VCaP (cell line): ENCODE results near the gene USP49.
A peak's percentile ranks its signal among the peaks of the same experiment; 100 is the strongest.

Source experiments
- H3K27ac ChIP-seq: fragments of 450-650 bp; 2 replicates; pipeline ENCODE4 v1.5.1; 2017
- TF ChIP-seq, protein P1 (sequence below): fragments of 450-650 bp; conservative IDR thresholded peaks from 2 replicates; pipeline ENCODE4 v1.5.1; 2017; ENCODE audit warnings: mild to moderate bottlenecking, moderate library complexity

The USP49 gene

DNA sequence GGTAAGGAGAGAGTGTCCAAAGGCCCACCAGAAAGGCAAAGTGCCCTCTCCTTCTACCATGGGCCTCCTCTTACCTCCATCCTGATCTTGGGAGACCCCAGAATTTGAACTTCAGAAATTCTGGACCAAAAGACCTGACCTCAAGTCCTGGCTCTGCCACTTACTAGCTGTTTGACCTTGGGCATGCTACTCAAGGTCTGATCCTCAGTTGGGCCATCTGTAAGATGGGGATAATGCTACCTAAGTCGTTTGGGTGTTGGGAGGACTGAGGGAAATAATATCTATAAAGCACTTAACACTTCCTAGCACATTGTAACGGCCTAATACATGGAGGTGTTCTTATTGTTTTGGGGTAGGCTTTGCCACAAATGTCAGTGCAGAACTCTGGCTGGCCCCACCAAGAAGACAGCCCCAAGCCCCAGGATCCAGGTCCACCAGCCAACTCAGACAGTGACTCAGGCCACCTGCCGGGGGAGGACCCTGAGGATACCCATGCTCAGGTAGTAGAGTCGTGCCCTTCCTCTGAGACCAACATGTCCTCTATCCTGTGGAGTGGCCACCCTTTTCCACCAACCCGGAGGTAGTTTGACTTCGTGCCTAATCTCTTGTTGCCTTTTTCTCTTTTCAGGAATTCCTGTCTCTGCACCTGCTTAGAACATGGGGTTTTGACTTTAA, 111.9 kb downstream of the USP49 start:
- TF ChIP-seq, protein P1, sequence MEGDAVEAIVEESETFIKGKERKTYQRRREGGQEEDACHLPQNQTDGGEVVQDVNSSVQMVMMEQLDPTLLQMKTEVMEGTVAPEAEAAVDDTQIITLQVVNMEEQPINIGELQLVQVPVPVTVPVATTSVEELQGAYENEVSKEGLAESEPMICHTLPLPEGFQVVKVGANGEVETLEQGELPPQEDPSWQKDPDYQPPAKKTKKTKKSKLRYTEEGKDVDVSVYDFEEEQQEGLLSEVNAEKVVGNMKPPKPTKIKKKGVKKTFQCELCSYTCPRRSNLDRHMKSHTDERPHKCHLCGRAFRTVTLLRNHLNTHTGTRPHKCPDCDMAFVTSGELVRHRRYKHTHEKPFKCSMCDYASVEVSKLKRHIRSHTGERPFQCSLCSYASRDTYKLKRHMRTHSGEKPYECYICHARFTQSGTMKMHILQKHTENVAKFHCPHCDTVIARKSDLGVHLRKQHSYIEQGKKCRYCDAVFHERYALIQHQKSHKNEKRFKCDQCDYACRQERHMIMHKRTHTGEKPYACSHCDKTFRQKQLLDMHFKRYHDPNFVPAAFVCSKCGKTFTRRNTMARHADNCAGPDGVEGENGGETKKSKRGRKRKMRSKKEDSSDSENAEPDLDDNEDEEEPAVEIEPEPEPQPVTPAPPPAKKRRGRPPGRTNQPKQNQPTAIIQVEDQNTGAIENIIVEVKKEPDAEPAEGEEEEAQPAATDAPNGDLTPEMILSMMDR: no peak
- no peak overlapping the region for H3K27ac ChIP-seq

DNA sequence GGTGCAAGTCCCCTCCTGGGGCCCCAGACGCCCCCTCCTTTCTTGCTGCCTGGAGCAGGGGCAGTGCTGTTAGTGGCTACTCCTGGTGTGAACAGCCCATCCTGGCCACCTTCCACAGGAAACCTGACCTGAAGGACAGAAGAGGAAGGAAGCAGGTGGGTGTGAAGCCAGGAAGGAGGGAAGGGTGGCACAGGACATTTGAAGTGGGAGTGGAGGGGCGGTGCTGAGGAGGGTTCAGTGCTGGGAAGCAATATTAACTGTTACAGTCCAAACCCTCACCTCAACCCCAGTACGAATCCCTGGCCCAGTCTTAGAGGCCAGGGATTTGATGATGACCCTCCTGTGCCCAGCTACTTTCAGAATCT, 113.8 kb downstream of the USP49 start:
- H3K27ac ChIP-seq: peak overlapping the region; percentile 83
- TF ChIP-seq, protein P1: no peak

DNA sequence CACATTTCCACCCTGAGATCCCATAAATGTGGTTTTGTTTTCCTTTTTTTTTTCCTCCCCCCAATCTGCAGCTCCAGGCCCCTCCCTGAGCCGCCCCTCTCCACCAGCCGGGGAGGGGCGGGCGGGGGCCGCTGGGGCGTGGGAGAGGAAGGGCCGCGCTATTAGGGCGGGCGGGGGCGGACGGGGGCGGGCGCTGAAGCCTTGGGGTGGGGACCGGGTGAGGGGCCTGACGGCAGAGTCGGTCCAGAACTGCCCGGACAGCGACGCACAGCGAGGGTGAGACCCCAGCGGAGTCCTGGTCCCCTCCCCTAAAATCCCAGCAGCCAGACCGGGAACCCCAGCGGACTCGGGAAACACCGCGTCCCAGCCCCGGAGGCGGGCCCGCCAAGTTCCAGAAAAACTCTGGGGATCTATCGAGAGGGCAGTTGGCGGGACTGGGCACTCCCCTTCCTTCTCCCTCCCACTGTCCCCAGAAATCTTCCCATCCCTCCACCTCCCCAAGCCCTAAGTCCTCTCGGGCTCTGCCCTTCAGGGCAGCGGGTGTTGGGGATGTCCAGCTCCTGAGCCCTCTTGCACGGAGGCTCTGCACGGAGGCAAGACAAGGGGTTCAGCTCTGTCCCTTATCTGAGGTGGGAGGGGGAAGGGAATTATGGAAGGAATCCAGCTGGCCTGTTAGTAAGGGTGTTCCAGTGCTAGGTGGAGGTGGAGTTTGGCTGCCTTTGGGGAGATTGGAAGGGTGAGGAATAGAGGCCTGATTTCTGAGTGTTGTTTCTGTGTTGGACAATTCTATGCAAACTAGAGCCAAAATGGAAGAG, 114.4 kb downstream of the USP49 start, which contains the start of gene PRICKLE4:
Gene PRICKLE4 (plus strand): TSS at position 232 of the 815 bp plus-strand sequence. CDS start 2,692 bp downstream, outside the sequence.
- peak within 1 kb of the TSS; percentile 83 for H3K27ac ChIP-seq
- TF ChIP-seq, protein P1: no peak

DNA sequence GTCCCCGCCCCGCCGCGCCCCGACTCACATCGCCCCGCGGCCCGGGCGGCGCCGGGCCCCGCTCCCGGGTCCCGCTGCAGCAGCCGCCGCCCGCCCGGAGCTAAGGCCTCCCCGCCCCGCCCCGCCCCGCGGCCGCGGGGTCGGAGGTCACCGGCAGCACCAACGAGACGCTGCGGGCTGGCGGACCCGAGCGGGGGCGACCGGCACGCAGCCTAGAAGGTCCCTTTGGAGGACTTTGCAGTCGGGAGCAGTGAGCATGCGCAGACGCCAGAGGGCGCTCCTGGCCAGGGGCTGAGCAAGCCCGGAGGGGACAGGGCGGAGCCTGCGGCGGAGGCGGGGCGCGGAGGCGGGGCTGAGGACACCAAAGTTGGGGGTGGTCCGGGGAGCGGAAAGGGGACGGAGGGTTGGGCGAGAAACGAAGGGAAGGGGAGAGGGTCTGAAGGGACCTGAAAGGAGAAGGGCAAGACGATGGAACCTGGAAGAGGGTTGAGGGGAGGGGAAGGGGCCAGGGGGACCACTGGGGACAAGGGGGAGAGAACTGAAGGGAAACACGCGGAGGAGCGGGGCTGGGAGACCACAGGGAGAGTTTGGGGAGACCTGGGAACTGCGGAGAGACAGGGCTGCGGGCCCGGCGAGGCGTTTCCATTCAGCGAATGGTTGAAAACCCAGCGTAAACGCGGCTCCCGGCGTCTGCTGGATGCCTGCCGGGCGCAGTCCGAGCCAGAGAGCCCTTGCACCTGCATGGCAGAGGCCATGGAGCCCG, 115.2 kb downstream of the USP49 start, which contains the start of gene FRS3:
Gene FRS3 (minus strand): TSS at position 113 of the 763 bp plus-strand sequence. CDS start 2,913 bp downstream, outside the sequence.
- H3K27ac ChIP-seq: peak within 1 kb of the TSS; percentile 83

DNA sequence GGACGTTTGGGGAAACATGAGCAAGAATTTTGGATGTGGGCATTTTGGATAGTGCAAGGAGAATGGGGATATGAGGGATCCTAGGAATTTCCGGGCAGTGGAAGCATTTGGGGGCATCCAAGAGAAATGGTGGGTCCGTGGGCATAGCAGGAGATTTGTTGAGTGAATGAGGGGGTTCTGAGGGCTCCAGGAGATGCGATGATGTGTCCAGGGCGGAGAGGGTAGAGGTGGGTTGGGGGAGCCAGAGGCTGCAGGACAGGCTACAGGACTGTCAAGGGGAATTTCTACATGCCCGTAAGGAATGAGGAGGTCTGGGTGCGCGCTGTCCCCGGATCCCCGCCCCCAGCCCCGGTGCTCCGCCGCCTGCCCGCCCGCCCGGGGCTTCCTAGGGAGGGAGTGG, 115.8 kb downstream of the USP49 start:
- TF ChIP-seq, protein P1: no peak
- H3K27ac ChIP-seq: peak overlapping the region; percentile 83

More for the DNA sequence above, 115.2 kb downstream of the USP49 start, which contains the start of gene FRS3:
- TF ChIP-seq, protein P1: peak; percentile 96

DNA sequence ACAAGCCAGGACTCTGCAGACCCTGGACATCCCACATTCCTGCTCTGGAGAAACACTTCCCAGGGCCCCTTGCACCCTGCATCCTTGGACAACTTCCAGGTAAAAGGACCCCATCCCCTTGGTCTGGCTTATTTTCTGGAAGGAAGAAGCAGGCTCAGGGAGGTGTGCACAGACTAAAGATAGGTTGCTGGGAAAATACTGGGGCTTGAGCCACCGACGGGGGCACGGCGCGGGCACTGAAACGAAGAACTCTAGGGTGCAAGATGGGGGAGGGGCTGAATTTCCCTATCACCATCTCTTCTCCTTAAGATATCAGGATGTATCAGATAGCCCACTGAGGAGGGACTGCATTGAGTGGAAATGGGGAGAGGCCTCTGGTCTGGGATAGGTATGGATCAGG, 116.3 kb downstream of the USP49 start:
- H3K27ac ChIP-seq: peak overlapping the region; percentile 83; the same call in 1 of the 2 replicates
- TF ChIP-seq, protein P1: no peak
